Measurements from ENCODE around the gene SLC8A3. TPM values are rescaled to one million over a fixed set of nuclear protein-coding genes. Genes with fewer than 3 reads are reported as not detected.

The SLC8A3 gene
- polyA plus RNA-seq, 3 donors: 0.01 TPM; not detected in 2

DNA sequence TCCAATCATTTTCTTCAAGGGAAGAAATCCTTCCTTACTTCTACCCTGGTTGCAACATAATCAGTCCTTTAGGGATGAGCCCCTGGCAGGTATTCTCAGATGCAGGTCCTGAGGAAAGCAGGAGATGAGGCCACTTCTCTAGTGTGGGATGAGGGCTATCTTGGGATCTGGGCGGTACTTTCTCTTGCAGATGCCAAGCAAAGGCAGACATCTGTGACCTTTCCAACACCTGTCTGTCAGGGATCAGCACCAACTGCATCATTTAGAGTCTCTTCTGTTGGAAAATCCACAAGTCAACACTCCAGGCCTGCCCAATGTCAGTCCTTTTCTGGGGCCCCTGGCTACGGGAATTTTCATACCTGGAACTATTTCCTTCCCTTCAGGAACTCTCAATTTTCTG, 129.2 kb downstream of the SLC8A3 start:
- Histone ChIP-seq H3K79me2 (ENCODE audit: insufficient read depth, low read length) (no peaks in the 10 kb centered on the region), H3K27ac (ENCODE audit: low read depth in 1 of 2, low read length in 2 of 2) (no peak overlapping the region), H2AFZ (ENCODE audit: insufficient read depth, low read depth, low read length, poor library complexity, severe bottlenecking) (no peak overlapping the region), H4K20me1 (ENCODE audit: insufficient read depth, low read length) (no peaks in the 10 kb centered on the region), H3K27me3 (ENCODE audit: control insufficient read depth in 2 of 2, insufficient read depth in 2 of 2, low read length in 2 of 2) (no peaks in the 10 kb centered on the region), H3K4me3 (replicated peaks in 1 of 3; ENCODE audit: low read depth in 2 of 3, low read length in 3 of 3) (no peak overlapping the region), H3K9ac (ENCODE audit: insufficient read depth, low read length, poor library complexity, severe bottlenecking) (no peak overlapping the region), H3K36me3 (replicated peaks in 1 of 2; ENCODE audit: control insufficient read depth in 1 of 2, insufficient read depth in 2 of 2, low read length in 2 of 2) (no peaks in the 10 kb centered on the region), H3K4me1 (ENCODE audit: control insufficient read depth in 1 of 2, insufficient read depth in 2 of 2, low read length in 2 of 2) (no peaks in the 10 kb centered on the region), H3K4me2 (replicated peaks; ENCODE audit: extremely low read depth, low read length, poor library complexity, severe bottlenecking) (no peak overlapping the region), H3K9me3 (replicated peaks in 1 of 2; ENCODE audit: control insufficient read depth in 1 of 2, insufficient read depth in 1 of 2, low read length in 2 of 2) (no peaks in the 10 kb centered on the region)
- no peaks in the 10 kb centered on the region for H3K4me1 Mint-ChIP-seq
- no peak for DNase-seq
- H3K36me3 Mint-ChIP-seq: no peaks in the 10 kb centered on the region
- no peak overlapping the region for H3K27ac Mint-ChIP-seq
- WGBS (ENCODE audit: insufficient coverage): no CpG with 5 or more reads among the region's 2 CpGs
- H3K27me3 Mint-ChIP-seq (ENCODE audit: low read depth in 3 of 3): peaks cover 4 to 7% (median 5%) of the 10 kb centered on the region in 3 donors
- no peaks in the 10 kb centered on the region for H3K9me3 Mint-ChIP-seq
- intact Hi-C loops (cut with micrococcal nuclease): no loop called here
- no peak overlapping the region for H3K4me3 Mint-ChIP-seq
- no peak for TF ChIP-seq CTCF (IDR thresholded peaks at IDR 0.05)

GRCh38 chr14:70057519-70058136, 131.1 kb downstream of the SLC8A3 start:
- no peak overlapping the region for H3K4me3 Mint-ChIP-seq
- Histone ChIP-seq H4K20me1 (ENCODE audit: insufficient read depth, low read length) (no peaks in the 10 kb centered on the region), H3K79me2 (ENCODE audit: insufficient read depth, low read length) (no peaks in the 10 kb centered on the region), H3K36me3 (replicated peaks in 1 of 2; ENCODE audit: control insufficient read depth in 1 of 2, insufficient read depth in 2 of 2, low read length in 2 of 2) (no peaks in the 10 kb centered on the region), H3K4me2 (replicated peaks; ENCODE audit: extremely low read depth, low read length, poor library complexity, severe bottlenecking) (no peak overlapping the region), H3K4me1 (ENCODE audit: control insufficient read depth in 1 of 2, insufficient read depth in 2 of 2, low read length in 2 of 2) (no peaks in the 10 kb centered on the region), H3K4me3 (replicated peaks in 1 of 3; ENCODE audit: low read depth in 2 of 3, low read length in 3 of 3) (no peak overlapping the region), H3K27me3 (ENCODE audit: control insufficient read depth in 2 of 2, insufficient read depth in 2 of 2, low read length in 2 of 2) (no peaks in the 10 kb centered on the region), H2AFZ (ENCODE audit: insufficient read depth, low read depth, low read length, poor library complexity, severe bottlenecking) (no peak overlapping the region), H3K9ac (ENCODE audit: insufficient read depth, low read length, poor library complexity, severe bottlenecking) (no peak overlapping the region), H3K27ac (ENCODE audit: low read depth in 1 of 2, low read length in 2 of 2) (no peak overlapping the region), H3K9me3 (replicated peaks in 1 of 2; ENCODE audit: control insufficient read depth in 1 of 2, insufficient read depth in 1 of 2, low read length in 2 of 2) (no peaks in the 10 kb centered on the region)
- no peaks in the 10 kb centered on the region for H3K36me3 Mint-ChIP-seq
- H3K27me3 Mint-ChIP-seq (ENCODE audit: low read depth in 3 of 3): peaks cover 2 to 5% (median 4%) of the 10 kb centered on the region in 3 donors
- H3K27ac Mint-ChIP-seq: peak overlapping the region in 1 of 7 donors; percentile 22
- TF ChIP-seq CTCF (IDR thresholded peaks at IDR 0.05): no peak
- no peak for DNase-seq
- H3K9me3 Mint-ChIP-seq: no peaks in the 10 kb centered on the region
- 84% methylated on average over 5 of the region's 5 CpGs for WGBS (ENCODE audit: insufficient coverage)
- intact Hi-C loops (cut with micrococcal nuclease): no loop called here
- H3K4me1 Mint-ChIP-seq: no peaks in the 10 kb centered on the region

All from CD14-positive monocyte (primary cell).